ENCODE data around the gene TRIM46.

The TRIM46 gene

GRCh38 chr1:155195201-155196102 lies 21.8 kb downstream of the TRIM46 start:
- no peak for TF ChIP-seq CTCF (IDR thresholded peaks at IDR 0.05; ENCODE audit: low read depth, low read length)
- peak overlapping the region; percentile 58 for H3K4me3 ChIP-seq (ENCODE audit: low read depth, low read length)

- peak overlapping the region; percentile 58 for H3K4me3 ChIP-seq (ENCODE audit: low read depth, low read length)
- TF ChIP-seq CTCF (IDR thresholded peaks at IDR 0.05; ENCODE audit: low read depth, low read length) = no peak
Measured at GRCh38 chr1:155196103-155196892, 22.6 kb downstream of the TRIM46 start.

GRCh38 chr1:155196893-155197638 lies 23.4 kb downstream of the TRIM46 start:
- TF ChIP-seq CTCF (IDR thresholded peaks at IDR 0.05; ENCODE audit: low read depth, low read length) = no peak
- H3K4me3 ChIP-seq (ENCODE audit: low read depth, low read length) = no peak overlapping the region

- no peak for TF ChIP-seq CTCF (IDR thresholded peaks at IDR 0.05; ENCODE audit: low read depth, low read length)
- no peak overlapping the region for H3K4me3 ChIP-seq (ENCODE audit: low read depth, low read length)
Measured at GRCh38 chr1:155197901-155198546, 24.4 kb downstream of the TRIM46 start.

GRCh38 chr1:155198547-155198906 lies 24.9 kb downstream of the TRIM46 start:
- no peak overlapping the region for H3K4me3 ChIP-seq (ENCODE audit: low read depth, low read length)
- no peak for TF ChIP-seq CTCF (IDR thresholded peaks at IDR 0.05; ENCODE audit: low read depth, low read length)

GRCh38 chr1:155199792-155200191 lies 26.1 kb downstream of the TRIM46 start:
- no peak overlapping the region for H3K4me3 ChIP-seq (ENCODE audit: low read depth, low read length)
- TF ChIP-seq CTCF (IDR thresholded peaks at IDR 0.05; ENCODE audit: low read depth, low read length) = no peak

All from WI38 (cell line).